Left cardiac atrium (tissue), 4 donors: Measurements from ENCODE around the gene SLC16A12. TPM values are rescaled to one million over a fixed set of nuclear protein-coding genes. Genes with fewer than 3 reads are reported as not detected.
"Not testable (repeated sequence)": the region's sequence is repeated elsewhere in the genome, so short reads cannot be mapped to it uniquely, and the experiment has no call there.

Experiments used
- ATAC-seq, 2 donors: fragments of 200-7000 bp; cut with Tn5 transposase; one replicate each; pipeline ENCODE4 v1.9.1; 2020; ENCODE audit warnings: mild to moderate bottlenecking in 2 of 2, moderate library complexity in 2 of 2
- DNase-seq: peaks from one replicate; pipeline ENCODE4 v3.0.0-alpha.2; 2020
- intact Hi-C, 2 donors: fragments of 100-400 bp; cut with DNase I; formaldehyde crosslinking; loops; one replicate each; pipeline versions ENCODE4 v1.14.1 to v1.15.1; 2022 to 2023
- total RNA-seq, 2 donors: library from RNA; stranded (reverse); fragmentation: NEBNext Ultra II Directional; extraction: Animal tissue kit (Norgen Biotek cat#: 25700); gene quantifications; one replicate each; pipeline ENCODE4 v1.2.1, GENCODE V29; 2021
- donor health status: DM: no; HTN: yes; CAD: no.
- donor health status: DM: no; HTN: yes; CAD: no; lungs with severe emphysema.
- donor health status: DM: yes; HTN: yes; CAD: no.
- donor health status: Dilated cardiomyopathy.

Gene SLC16A12
- total RNA-seq, 2 donors from 2014 or later = 2.3 to 6.2 TPM

DNA sequence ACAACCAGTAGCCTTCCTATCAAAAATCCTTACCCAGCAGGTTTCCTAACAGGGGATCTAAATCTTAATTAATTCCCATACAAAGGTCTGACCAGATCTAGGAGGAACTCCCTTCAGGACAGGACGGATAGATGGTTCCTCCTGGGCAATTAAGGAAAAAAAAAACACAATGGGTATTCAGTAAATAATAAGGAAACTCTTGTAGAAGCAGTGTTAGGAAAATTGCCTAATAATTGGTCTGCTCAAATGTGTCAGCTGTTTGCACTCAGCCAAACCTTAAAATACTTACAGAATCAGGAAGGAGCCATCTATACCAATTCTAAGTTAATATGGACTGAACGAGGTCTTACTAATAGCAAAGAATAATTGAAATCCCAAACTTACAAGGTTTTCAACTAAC, 124.3 kb downstream of the SLC16A12 start:
- intact Hi-C loops, DNase-seq, ATAC-seq: not testable (repeated sequence)

DNA sequence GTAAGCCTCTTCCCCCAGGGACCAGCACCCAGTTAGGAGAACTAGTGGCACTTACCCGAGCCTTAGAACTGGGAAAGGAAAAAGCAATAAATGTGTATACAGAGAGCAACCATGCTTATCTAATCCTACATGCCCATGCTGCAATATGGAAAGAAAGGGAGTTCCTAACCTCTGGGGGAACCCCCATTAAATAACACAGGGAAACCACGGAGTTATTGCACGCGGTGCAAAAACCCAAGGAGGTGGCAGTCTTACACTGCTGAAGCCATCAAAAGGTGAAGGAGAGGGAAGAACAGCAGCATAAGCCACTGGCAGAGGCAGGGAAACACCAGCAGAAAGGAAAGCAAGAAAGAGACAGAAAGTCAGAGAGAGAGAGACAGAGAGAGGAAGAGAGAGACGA, 124.8 kb downstream of the SLC16A12 start:
- DNase-seq, intact Hi-C loops, ATAC-seq: not testable (repeated sequence)

DNA sequence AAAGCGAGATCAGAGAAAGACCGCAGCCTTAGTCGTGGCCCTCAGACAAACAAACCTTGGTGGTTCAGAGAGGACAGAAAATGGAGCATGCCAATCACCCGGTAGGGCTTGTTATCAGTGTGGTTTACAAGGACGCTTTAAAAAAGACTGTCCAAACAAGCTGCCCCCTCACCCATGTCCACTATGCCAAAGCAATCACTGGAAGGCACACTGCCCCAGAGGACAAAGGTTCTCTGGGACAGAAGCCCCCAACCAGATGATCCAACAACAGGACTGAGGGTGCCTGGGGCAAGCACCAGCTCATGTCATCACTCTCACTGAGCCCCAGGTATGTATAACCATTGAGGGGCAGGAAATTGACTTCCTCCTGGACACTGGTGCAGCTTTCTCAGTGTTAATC, 126.1 kb downstream of the SLC16A12 start:
- DNase-seq, ATAC-seq, intact Hi-C loops: not testable (repeated sequence)

DNA sequence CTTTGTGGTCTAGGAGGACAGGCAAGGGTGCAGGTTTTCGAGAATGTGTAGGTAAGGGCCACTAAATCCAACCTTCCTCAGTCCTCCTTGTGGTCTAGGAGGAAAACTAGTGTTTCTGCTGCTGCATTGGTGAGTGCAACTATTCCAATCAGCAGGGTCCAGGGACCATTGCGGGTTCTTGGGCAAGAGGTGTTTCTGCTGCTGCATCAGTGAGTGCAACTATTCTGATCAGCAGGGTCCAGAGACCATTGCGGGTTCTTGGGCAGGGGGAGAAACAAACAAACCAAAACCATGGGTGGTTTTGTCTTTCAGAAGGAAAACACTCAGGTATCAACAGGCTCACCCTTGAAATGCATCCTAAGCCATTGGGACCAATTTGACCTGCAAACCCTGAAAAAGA, 127.6 kb downstream of the SLC16A12 start:
- intact Hi-C loops, ATAC-seq, DNase-seq: not testable (repeated sequence)

DNA sequence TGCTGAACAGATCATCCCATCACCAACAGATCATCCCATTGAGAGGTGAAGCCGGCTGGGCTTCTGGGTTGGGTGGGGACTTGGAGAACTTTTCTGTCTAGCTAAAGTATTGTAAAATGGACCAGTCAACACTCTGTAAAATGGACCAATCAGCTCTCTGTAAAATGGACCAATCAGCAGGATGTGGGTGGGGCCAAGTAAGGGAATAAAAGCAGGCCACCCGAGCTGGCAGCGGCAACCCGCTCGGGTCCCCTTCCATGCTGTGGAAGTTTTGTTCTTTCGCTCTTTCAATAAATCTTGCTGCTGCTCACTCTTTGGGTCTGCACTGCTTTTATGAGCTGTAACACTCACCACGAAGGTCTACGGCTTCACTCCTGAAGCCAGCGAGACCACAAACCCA, 129.2 kb downstream of the SLC16A12 start:
- intact Hi-C loops, DNase-seq, ATAC-seq: not testable (repeated sequence)

DNA sequence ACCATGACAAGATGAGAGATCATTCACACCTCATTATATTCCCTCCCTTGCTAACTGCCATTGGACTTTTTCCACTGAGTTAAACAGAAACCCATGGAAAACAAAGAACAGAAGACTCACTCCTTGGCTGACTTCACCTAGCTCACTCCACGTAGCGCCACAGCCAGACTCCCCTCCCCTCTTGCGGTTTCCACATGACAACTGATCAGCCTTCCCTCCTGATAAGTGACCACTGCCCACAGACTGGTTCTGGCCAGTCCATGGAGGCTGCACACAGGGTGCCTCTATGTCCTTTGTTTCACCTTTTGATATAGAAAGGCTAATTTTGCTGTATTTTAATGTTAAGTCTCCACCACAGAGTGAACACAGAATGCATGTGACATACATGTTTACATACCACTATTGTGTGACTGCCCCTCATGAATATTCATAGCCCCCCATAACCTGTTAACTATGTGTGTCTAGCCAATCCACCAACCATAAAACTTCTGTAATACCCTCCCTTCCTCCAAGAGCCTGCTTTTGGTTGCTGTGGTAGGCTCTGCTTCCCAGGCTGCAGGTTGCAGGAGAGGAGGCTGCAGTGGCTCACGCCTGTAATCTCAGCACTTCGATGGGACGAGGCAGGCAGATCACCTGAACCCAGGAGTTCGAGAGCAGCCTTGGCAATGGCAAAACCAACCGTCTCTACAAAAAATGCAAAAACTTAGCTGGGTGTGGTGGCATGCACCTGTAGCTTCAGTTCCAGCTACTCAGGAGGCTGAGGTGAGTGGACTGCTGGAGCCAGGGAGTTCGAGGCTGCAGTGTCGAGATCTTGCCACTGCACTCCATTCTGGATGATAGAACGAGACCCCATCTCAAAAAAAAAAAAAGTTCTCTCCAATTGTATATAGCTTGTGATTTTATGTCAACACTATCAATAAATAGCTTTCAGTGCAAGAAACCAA, 131.0 kb downstream of the SLC16A12 start:
- intact Hi-C loops = no loop called here
- DNase-seq (no peak), ATAC-seq (no peak)

DNA sequence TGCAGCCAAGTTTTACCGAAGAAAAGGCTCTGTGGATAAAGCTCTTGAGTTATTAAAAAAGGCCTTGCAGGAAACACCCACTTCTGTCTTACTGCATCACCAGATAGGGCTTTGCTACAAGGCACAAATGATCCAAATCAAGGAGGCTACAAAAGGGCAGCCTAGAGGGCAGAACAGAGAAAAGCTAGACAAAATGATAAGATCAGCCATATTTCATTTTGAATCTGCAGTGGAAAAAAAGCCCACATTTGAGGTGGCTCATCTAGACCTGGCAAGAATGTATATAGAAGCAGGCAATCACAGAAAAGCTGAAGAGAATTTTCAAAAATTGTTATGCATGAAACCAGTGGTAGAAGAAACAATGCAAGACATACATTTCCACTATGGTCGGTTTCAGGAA, 132.4 kb downstream of the SLC16A12 start:
- DNase-seq (no peak), ATAC-seq (no peak)
- intact Hi-C loops = no loop called here

DNA sequence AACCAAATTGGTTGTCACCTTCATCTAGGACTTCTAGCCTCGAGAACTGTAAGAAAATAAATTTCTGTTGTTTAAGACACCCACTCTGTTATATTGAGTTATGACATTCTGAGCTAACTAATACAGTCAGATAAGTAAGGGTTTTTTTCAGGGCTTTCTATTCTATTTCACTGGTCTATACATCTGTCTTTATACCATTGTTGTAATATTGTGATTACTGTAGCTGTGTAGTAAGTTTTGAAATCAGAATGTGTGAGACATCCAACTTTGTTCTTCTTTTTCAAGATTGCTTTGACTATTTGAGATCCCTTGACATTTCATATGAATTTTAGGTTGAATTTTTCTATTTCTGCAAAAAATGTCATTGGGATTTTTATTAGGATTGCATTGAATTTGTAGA, 135.4 kb downstream of the SLC16A12 start:
- ATAC-seq (no peak), DNase-seq (no peak)
- intact Hi-C loops = no loop called here

DNA sequence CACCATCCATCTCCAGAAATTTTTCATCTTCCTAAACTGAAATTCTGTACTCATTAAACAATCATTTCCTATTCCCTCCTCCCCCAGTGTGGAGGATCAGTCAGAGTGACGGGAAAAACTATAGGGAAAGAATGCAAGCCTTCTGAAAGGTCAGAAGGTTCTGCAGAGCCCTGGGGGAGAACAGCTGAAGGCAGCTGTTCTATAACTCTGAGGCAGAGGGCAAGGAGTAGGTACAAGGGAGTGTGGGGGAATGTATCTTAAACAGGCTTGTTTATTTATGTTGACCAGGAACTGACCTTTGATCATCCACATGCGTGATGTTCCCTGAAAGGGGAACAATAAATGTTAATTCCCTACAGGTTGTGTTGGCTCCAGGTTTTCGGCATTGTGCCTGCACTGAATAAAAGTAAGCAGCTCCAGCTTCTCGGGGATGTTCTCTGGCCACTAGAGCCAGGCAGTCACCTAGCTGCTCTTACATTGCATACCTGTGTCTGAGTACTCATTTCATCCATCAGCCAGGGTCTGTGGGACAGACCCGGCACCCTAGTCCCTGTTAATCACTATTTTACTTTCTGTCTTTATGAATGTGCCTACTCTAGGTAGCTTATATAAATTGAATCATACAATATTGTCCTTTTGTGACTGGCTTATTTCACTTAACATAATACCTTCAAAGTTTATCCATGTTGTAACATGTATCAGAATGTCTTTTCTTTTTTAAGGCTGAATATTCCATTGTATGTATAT, 137.2 kb downstream of the SLC16A12 start:
- no peak for DNase-seq
- intact Hi-C loops = no loop called here
- no peak for ATAC-seq

DNA sequence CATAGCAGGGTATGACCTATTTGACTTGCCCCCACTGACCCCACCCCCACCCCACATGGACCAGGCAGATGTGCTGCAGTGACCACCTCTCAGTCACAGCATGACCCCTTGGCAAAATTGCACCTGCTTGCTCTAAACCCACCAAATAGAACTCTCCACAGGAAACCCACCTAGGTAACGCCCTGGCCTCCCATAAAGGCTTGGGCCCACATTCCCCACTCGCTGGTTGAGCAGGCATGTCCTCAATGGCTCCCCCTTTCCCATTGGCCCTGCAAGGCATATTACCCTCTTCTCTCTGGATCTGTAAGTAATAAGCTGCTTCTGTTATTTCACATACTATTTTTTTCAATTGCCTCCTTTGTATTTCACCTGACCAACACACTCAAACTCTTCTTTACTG, 140.3 kb downstream of the SLC16A12 start:
- DNase-seq (no peak), ATAC-seq (no peak)
- intact Hi-C loops = no loop called here

DNA sequence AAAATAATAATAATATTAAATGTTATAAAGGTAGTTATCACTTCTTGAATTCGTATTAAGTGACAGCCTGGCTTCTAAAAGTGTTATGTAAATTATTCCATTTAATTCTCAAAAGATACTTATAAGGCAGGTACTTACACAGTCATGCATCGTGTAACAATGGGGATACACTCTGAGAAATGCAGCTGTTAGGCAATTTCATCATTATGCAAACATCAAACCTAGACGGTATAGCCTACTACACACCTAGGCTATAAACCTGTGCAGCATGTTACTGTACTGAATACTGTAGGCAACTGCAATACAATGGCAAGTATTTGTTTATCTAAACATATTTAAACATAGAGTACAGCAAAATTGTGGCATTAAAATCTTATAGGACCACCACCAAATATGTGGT, 141.5 kb downstream of the SLC16A12 start:
- DNase-seq = no peak
- no peak for ATAC-seq
- intact Hi-C loops = no loop called here

DNA sequence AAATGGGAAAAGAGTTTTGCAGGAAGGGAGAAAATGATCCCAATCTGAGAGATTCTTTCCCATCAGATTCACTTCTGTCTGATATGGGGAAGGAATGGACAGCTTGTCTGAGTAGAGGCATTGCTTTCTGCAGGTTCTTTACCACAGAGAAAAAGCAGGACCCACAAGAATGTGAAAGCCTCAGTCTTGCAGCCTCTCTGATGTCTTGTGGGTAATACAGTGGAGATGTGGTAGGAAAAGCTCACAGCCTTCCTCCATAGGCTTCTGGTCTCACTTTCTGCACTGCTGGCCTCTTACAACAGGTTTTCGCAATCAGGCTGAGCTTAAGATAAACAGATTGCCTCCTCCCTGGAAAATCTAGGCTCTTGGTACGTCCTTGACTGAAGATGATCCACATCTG, 142.4 kb downstream of the SLC16A12 start:
- ATAC-seq = peak; percentile 62 to 76
- intact Hi-C loops = no loop called here

DNA sequence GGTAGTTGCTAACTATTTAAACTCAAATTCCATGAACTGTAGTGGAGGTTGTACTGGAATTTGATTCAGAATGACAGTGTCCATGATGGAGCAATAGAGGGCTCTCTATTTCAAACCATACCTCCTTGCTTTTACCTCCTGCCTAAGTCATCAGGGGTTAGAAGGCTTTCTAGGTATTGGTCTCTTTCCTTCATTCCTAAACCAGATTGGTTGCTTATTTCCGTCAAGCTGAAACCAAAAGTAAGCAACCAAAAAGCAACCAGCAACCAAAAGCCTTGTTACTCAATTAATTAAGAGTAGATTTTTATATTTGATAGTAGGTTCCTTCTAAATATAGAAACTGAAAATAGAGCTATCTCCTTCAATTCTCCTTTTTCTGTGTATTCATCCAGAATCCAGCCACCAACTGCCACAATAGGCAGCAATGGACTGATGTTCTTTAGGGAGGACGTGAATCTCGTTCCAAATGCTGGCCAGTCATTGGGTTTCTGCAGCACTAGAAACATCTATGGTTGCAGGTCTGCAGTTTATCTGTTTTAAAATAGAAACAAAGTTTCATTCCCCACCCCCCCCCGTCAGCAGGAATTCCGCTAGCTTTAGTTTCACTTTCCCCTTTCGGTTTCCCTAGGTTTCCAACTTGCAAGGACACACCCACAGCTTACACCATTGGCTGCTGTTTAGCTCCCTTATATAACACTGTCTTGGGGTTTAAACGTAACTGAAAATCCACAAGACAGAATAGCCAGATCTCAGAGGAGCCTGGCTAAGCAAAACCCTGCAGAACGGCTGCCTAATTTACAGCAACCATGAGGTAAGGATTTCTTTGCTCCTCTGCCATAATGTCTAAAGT, 143.3 kb downstream of the SLC16A12 start, which contains the start of gene IFIT1:
Gene IFIT1 (plus strand): TSS at position 717 of the 850 bp plus-strand sequence. CDS start 90 bp downstream, at position 807.
- no peak for DNase-seq
- intact Hi-C loops = loop anchor here in 1 of 2 donors (2.0 kb wide), 1 partner anchor 129 kb away; no protein-coding TSS in a partner anchor
- peak; percentile 96 to 98 for ATAC-seq

More for the DNA sequence above, 142.4 kb downstream of the SLC16A12 start:
- DNase-seq = no peak

DNA sequence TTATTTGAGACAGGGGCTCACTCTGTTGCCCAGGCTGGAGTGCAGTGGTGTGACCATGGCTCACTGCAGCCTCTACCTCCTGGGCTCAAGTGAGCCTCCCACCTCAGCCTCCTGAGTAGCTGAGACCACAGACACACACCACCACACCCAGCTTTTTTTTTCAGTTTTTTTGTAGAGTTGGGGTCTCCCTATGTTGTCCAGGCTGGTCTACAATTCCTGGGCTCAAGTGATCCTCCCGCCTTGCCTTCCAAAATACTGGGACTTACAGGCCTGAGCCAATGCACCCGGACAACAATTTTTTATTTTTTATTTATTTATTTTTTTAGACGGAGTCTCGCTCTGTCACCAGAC, 144.2 kb downstream of the SLC16A12 start:
- ATAC-seq, DNase-seq: not testable (repeated sequence)
- intact Hi-C loops = loop anchor here in 1 of 2 donors (2.0 kb wide), 1 partner anchor 128 kb away; no protein-coding TSS in a partner anchor

DNA sequence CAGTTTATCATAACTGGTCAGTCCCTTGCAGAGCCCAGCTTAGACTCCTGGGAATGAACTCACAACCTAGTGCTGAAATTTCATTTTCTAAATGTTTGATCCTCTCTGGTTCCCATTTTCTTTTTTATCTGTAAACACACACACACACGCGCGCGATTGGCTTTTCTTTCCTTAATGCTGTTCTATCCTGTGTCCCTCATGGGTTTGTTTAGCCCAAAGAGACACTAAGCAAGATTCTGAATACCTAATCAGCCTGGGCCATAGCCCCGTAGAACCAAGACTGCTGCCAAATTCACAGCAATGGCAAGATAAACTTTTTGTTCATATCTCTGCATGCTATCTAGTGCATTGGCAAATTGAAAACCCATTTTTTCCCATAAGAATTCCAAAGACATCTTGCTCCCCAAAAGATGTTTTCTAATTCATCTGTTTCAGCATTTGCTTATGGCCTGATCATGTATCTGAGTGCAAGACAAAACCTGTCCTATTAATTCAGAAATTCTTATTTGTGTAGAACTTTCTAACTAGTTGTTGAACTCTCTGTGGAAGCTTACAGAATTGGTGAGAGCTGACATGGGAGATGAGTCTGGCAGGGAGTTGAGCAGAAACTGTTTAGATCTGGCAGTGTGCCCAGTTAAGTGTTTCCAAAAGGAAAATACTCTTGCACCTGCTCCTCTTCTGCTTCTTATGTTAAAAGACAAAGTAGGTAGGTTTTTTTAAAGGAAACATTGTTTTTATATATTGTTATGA, 144.7 kb downstream of the SLC16A12 start:
- no peak for ATAC-seq
- intact Hi-C loops = loop anchor here in 1 of 2 donors (2.0 kb wide), 1 partner anchor 128 kb away; no protein-coding TSS in a partner anchor
- DNase-seq = no peak

DNA sequence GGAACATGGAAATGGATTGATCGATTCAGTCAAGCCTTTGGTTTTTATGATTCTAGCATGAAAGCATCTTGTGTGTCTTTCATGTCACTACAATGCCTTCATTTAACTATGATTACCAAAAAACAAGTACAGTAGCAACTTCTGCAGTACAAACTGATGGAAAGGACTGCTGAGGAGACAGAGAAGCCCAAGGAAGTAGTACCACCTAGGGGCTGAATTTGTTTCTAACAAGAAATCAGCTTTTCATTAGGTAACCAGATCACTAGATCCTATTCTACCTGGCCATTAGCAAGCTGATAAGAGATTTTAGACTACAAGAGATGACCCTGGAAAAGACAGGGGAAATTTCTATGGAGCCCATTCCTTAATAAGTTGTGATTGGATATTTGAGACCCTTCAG, 146.1 kb downstream of the SLC16A12 start:
- ATAC-seq = no peak
- intact Hi-C loops = no loop called here
- no peak for DNase-seq

DNA sequence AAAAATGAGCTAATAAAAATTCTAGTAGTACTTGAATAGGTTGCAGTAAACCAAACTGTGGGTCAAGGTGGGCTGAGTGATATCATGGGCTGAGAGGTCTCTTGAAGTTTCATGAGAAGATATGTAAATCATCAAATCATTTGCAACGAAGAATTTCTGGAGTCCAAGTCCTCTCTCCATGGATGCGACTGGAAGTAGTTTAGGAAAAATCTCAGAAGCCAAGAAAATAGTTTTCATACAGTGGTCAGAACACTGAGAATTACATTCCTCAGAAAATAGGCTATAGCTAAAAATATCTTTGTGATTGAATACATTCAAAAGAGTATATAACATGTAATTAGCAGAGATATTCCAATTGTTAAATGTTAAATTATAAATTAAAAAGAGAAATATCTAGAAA, 146.6 kb downstream of the SLC16A12 start:
- intact Hi-C loops = no loop called here
- ATAC-seq = no peak
- DNase-seq = no peak
